SK-N-SH (cell line): ENCODE measurements around the gene CYP27A1. TPM values are rescaled to one million over a fixed set of nuclear protein-coding genes. Genes with fewer than 3 reads are reported as not detected.

Experiments used
- CTCF ChIA-PET: fragments of 300-600, 350-600 bp; formaldehyde crosslinking; extraction: SDS; loops from one replicate; lab custom pipeline; 2021; lab: Yijun Ruan, JAX
- POLR2A ChIA-PET: fragments of 350-600 bp; sonication (Branson Sonifier 250); formaldehyde crosslinking; extraction: SDS; loops from one replicate; lab custom pipeline; 2020; ENCODE audit warnings: antibody characterized with exemption, inconsistent platforms; lab: Yijun Ruan, JAX
- DNase-seq: peaks from one replicate; pipeline ENCODE4 v3.0.0; 2012
- H2AFZ ChIP-seq: fragments of 200-600 bp; sonication (generic); 2 replicates; pipeline ENCODE4 v1.8.1; 2016; ENCODE audit warnings: antibody characterized with exemption, mild to moderate bottlenecking, low read depth
- H3F3A ChIP-seq: fragments of 200-600 bp; sonication (generic); replicated peaks from 2 replicates; pipeline ENCODE3; 2016; ENCODE audit warnings: antibody characterized with exemption, mild to moderate bottlenecking; ENCODE audit not compliant: insufficient read depth
- H3K27ac ChIP-seq, 2 experiments: fragments of 200-500 bp in 1 of 2; fragments of 200-600 bp in 1 of 2; sonication (Bioruptor generic) in 1 of 2; sonication (generic), shearing (Covaris generic) in 1 of 2; 2 replicates each; pipeline versions ENCODE4 v1.5.1 to v1.6.1; 2014 to 2016; ENCODE audit warnings: low read depth in 2 of 2, inconsistent platforms in 1 of 2, low read length in 1 of 2, mild to moderate bottlenecking in 1 of 2, mixed read lengths in 1 of 2
- H3K27me3 ChIP-seq: fragments of 200-600 bp; sonication (generic), shearing (Covaris generic); 2 replicates; pipeline ENCODE4 v1.6.1; 2016; ENCODE audit warnings: mixed run types; ENCODE audit not compliant: insufficient read depth
- H3K36me3 ChIP-seq, 2 experiments: fragments of 200-500 bp in 1 of 2; fragments of 200-600 bp in 1 of 2; sonication (Bioruptor generic) in 1 of 2; sonication (generic) in 1 of 2; replicated peaks in 1 of 2; 2 replicates each; pipeline versions ENCODE3 to v1.5.1; 2014 to 2016; ENCODE audit warnings: low read length in 1 of 2, mild to moderate bottlenecking in 1 of 2; ENCODE audit not compliant: insufficient read depth in 2 of 2, control insufficient read depth in 1 of 2
- H3K4me1 ChIP-seq, 2 experiments: fragments of 200-500 bp in 1 of 2; fragments of 200-600 bp in 1 of 2; sonication (Bioruptor generic) in 1 of 2; sonication (generic), shearing (Covaris generic) in 1 of 2; 2 replicates each; pipeline versions ENCODE4 v1.5.1 to v1.6.1; 2014 to 2016; ENCODE audit warnings: low read depth in 1 of 2, low read length in 1 of 2, mixed run types in 1 of 2; ENCODE audit not compliant: insufficient read depth in 2 of 2, control insufficient read depth in 1 of 2
- H3K4me2 ChIP-seq: fragments of 200-600 bp; sonication (generic), shearing (Covaris generic); 2 replicates; pipeline ENCODE4 v1.6.1; 2017; ENCODE audit warnings: mixed run types
- H3K4me3 ChIP-seq, 2 experiments: fragments of 200-500 bp in 1 of 2; fragments of 200-600 bp in 1 of 2; sonication (Bioruptor generic) in 1 of 2; sonication (generic), shearing (Covaris generic) in 1 of 2; 2 replicates each; pipeline versions ENCODE4 v1.5.1 to v1.8.1; 2014 to 2016; ENCODE audit warnings: low read depth in 2 of 2, inconsistent platforms in 1 of 2, low read length in 1 of 2, mild to moderate bottlenecking in 1 of 2, mixed read lengths in 1 of 2, moderate library complexity in 1 of 2
- H3K79me2 ChIP-seq: fragments of 200-600 bp; sonication (generic); 2 replicates; pipeline ENCODE4 v1.8.1; 2017; ENCODE audit warnings: mild to moderate bottlenecking; ENCODE audit not compliant: insufficient read depth
- H3K9ac ChIP-seq: fragments of 200-600 bp; sonication (generic); 2 replicates; pipeline ENCODE4 v1.6.1; 2017; ENCODE audit warnings: mixed run types
- H3K9me2 ChIP-seq: fragments of 200-600 bp; sonication (generic); 2 replicates; pipeline ENCODE4 v1.6.1; 2017; ENCODE audit warnings: mixed run types
- H3K9me3 ChIP-seq: fragments of 200-600 bp; sonication (generic); 2 replicates; pipeline ENCODE4 v1.6.1; 2017; ENCODE audit warnings: mixed run types, mild to moderate bottlenecking, moderate library complexity
- H4K20me1 ChIP-seq: fragments of 200-600 bp; sonication (generic); 2 replicates; pipeline ENCODE4 v1.6.1; 2017; ENCODE audit warnings: mild to moderate bottlenecking, mixed run types; ENCODE audit not compliant: insufficient read depth
- CHD2 ChIP-seq: fragments of 150-350 bp; IDR thresholded peaks from 2 replicates; pipeline ENCODE4 v1.6.1; 2018; ENCODE audit warnings: low read length; ENCODE audit not compliant: partially characterized antibody
- ELF1 ChIP-seq: IDR thresholded peaks from 2 replicates; pipeline ENCODE4 v1.4.0; 2012
- EZH2phosphoT487 ChIP-seq: fragments of 200-600 bp; sonication (generic); IDR thresholded peaks from 2 replicates; pipeline ENCODE4 v1.6.1; 2017; ENCODE audit warnings: low read depth, mixed run types, mild to moderate bottlenecking, antibody characterized with exemption, moderate library complexity, borderline replicate concordance
- FOXJ3 ChIP-seq: sonication (generic); formaldehyde crosslinking; IDR thresholded peaks from 2 replicates; pipeline ENCODE4 v1.5.1; 2020; ENCODE audit warnings: mild to moderate bottlenecking, missing genetic modification reagents
- IRF3 ChIP-seq: fragments of 150-350 bp; IDR thresholded peaks from 2 replicates; pipeline ENCODE4 v1.6.1; 2016; ENCODE audit warnings: mild to moderate bottlenecking, low read depth, low read length
- MEF2A ChIP-seq: IDR thresholded peaks from 2 replicates; pipeline ENCODE4 v1.4.0; 2012; ENCODE audit warnings: low read depth, borderline replicate concordance
- PBX3 ChIP-seq: IDR thresholded peaks from 2 replicates; pipeline ENCODE4; 2012
- RAD21 ChIP-seq: IDR thresholded peaks from 2 replicates; pipeline ENCODE4 v1.6.1; 2012; ENCODE audit warnings: mild to moderate bottlenecking, low read length
- RXRA ChIP-seq: IDR thresholded peaks from 2 replicates; pipeline ENCODE4 v1.4.0; 2012; ENCODE audit warnings: low read depth, mild to moderate bottlenecking, borderline replicate concordance
- SMC3 ChIP-seq: IDR thresholded peaks from 2 replicates; pipeline ENCODE4 v1.6.1; 2012; ENCODE audit warnings: low read depth, low read length, improper control_type of control experiment
- TAF1 ChIP-seq: IDR thresholded peaks from 2 replicates; pipeline ENCODE4 v1.6.1; 2012; ENCODE audit warnings: low read depth, mild to moderate bottlenecking, low read length, moderate library complexity, borderline replicate concordance
- TCF12 ChIP-seq: IDR thresholded peaks from 2 replicates; pipeline ENCODE4 v1.4.0; 2012
- TEAD4 ChIP-seq: IDR thresholded peaks from 2 replicates; pipeline ENCODE4 v1.4.0; 2012; ENCODE audit warnings: mild to moderate bottlenecking, borderline replicate concordance; ENCODE audit not compliant: insufficient read depth
- USF1 ChIP-seq: IDR thresholded peaks from 2 replicates; pipeline ENCODE4 v1.4.0; 2012; ENCODE audit warnings: low read depth, borderline replicate concordance
- WGBS: methylation state at CpG from one replicate; pipeline ENCODE4 v1.1.6; 2017; ENCODE audit warnings: low lambda C conversion rate; 5-methylcytosine and 5-hydroxymethylcytosine counted together
- polyA plus RNA-seq, 3 experiments: library from polyadenylated mRNA; depleted of rRNA; stranded (reverse); fragments of >200 nt; gene quantifications; 2 replicates each; pipeline ENCODE4 v1.2.3, GENCODE V29; 2012
- TF ChIP-seq, protein P1 (sequence below): IDR thresholded peaks from 2 replicates; pipeline ENCODE4 v1.4.0; 2012; ENCODE audit warnings: low read depth, borderline replicate concordance
- TF ChIP-seq, protein P2 (sequence below): IDR thresholded peaks from 2 replicates; pipeline ENCODE4 v1.4.0; 2012; ENCODE audit warnings: low read depth

CYP27A1 gene
- polyA plus RNA-seq, 1 of the 3 experiments (the other 2 are of a cell fraction), result 0.54 TPM

DNA sequence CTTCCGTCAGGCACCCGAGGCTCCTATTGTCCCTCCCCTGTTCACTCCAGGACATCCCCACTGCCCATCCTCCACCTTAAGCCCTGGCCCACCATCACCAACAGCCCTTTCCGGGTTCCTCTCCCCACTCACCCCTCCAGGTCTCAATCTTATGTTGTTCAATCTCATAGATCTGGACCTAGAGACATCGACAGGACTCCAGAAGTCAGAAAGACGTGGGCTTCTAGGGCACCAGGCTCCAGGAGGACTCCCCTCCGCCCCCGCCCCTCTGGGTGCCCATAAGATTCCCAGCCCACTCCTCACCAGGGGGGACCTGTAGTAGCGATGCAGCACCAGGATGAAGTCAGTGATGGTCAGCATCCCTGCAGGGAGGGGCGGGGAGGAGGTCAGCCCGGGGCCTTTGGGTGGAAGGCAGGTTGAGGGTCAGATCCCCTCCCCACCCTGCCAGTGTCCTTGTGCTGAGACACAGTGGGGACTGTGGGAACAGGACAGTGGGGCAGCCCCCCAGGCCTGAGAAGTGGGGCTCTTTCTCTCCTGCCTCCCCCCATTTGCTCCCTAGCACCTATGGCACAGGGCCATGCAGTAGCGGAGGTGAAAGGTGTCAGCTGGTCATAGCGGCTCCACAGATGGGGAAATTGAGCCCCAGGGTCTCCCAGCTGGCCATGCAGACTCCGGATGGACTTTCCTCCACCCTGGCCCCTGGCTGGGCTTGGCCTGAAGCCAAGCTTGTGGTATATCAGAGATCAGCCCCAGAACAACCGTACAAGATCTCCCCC, 45.9 kb downstream of the CYP27A1 start:
- POLR2A ChIA-PET, result no interaction called here
- Histone ChIP-seq H3F3A (no peaks in the 10 kb centered on the region), H3K79me2 (no peaks in the 10 kb centered on the region), H3K27me3 (0 out of 2 replicates have a peak, but pooled peaks cover 2% of the 10 kb centered on the region), H3K9me2 (no peaks in the 10 kb centered on the region), H3K36me3 (no peaks in the 10 kb centered on the region), H2AFZ (no peak overlapping the region), H4K20me1 (no peaks in the 10 kb centered on the region), H3K27ac (no peak overlapping the region), H3K9ac (no peak overlapping the region), H3K4me3 (no peak overlapping the region), H3K9me3 (no peaks in the 10 kb centered on the region), H3K4me1 (peaks cover 0 to 5% of the 10 kb centered on the region in 2 experiments; a peak in 1 of 4 replicates), H3K4me2 (no peak overlapping the region)
- no peak for TF ChIP-seq MEF2A
- TF ChIP-seq, protein P1, sequence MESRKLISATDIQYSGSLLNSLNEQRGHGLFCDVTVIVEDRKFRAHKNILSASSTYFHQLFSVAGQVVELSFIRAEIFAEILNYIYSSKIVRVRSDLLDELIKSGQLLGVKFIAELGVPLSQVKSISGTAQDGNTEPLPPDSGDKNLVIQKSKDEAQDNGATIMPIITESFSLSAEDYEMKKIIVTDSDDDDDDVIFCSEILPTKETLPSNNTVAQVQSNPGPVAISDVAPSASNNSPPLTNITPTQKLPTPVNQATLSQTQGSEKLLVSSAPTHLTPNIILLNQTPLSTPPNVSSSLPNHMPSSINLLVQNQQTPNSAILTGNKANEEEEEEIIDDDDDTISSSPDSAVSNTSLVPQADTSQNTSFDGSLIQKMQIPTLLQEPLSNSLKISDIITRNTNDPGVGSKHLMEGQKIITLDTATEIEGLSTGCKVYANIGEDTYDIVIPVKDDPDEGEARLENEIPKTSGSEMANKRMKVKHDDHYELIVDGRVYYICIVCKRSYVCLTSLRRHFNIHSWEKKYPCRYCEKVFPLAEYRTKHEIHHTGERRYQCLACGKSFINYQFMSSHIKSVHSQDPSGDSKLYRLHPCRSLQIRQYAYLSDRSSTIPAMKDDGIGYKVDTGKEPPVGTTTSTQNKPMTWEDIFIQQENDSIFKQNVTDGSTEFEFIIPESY, result no peak
- TF ChIP-seq, protein P2, sequence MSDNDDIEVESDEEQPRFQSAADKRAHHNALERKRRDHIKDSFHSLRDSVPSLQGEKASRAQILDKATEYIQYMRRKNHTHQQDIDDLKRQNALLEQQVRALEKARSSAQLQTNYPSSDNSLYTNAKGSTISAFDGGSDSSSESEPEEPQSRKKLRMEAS, result no peak
- TF ChIP-seq IRF3, result no peak
- no peak for TF ChIP-seq EZH2phosphoT487
- no peak for TF ChIP-seq RAD21
- TF ChIP-seq PBX3, result no peak
- no peak for TF ChIP-seq ELF1
- no peak for TF ChIP-seq CHD2
- TF ChIP-seq FOXJ3, result no peak
- no peak for TF ChIP-seq TAF1
- no peak for TF ChIP-seq TCF12
- TF ChIP-seq RXRA, result no peak
- TF ChIP-seq TEAD4, result no peak
- no peak for TF ChIP-seq USF1
- TF ChIP-seq SMC3, result no peak
- peak; percentile 53 for DNase-seq
- 44% methylated on average over 11 of the region's 14 CpGs for WGBS
- CTCF ChIA-PET, result interaction anchor here (2.1 to 2.7 kb wide), 2 partner anchors 20 to 118 kb away, joined by 6 to 11 read pairs; partner anchors contain the start of gene TTLL4
